Common myeloid progenitor, CD34-positive (primary cell): ENCODE data around the gene TWIST2.
A peak's percentile ranks its signal among the peaks of the same experiment; 100 is the strongest.

ENCODE experiments used
- CTCF ChIA-PET: fragments of 350-600 bp; sonication (Branson Sonifier 250); formaldehyde crosslinking; loops from one replicate; lab custom pipeline; 2021; ENCODE audit warnings: antibody characterized with exemption; lab: Charles Lee
- POLR2A ChIA-PET: fragments of 350-600 bp; sonication (Branson Sonifier 250); formaldehyde crosslinking; loops from one replicate; lab custom pipeline; 2021; ENCODE audit warnings: antibody characterized with exemption; lab: Charles Lee
- DNase-seq, 3 donors: peaks; one replicate each; pipeline versions ENCODE4 v3.0.0 to v3.0.0-alpha.2; 2013
- H3K27ac ChIP-seq, 2 experiments: 1 replicate in 1 of 2; 2 replicates in 1 of 2; pipeline ENCODE4 v1.7.0; 2013; ENCODE audit warnings: inconsistent platforms in 2 of 2, low read length in 2 of 2, mild to moderate bottlenecking in 2 of 2, low read depth in 1 of 2, moderate library complexity in 1 of 2; ENCODE audit not compliant: severe bottlenecking in 2 of 2, insufficient read depth in 1 of 2, poor library complexity in 1 of 2
- H3K27me3 ChIP-seq, 5 experiments: replicated peaks in 2 of 5; 1 replicate in 3 of 5; 2 replicates in 2 of 5; pipeline versions ENCODE4 v1.6.1 to v1.7.0; 2013; ENCODE audit warnings: low read length in 4 of 5, mild to moderate bottlenecking in 2 of 5, moderate library complexity in 2 of 5, inconsistent platforms in 1 of 5; ENCODE audit not compliant: insufficient read depth in 5 of 5, control insufficient read depth in 4 of 5
- H3K36me3 ChIP-seq, 4 experiments: 1 replicate in 2 of 4; 2 replicates in 2 of 4; pipeline versions ENCODE4 v1.6.1 to v1.7.0; 2013; ENCODE audit warnings: low read length in 3 of 4, control low read depth in 1 of 4, mild to moderate bottlenecking in 1 of 4; ENCODE audit not compliant: control insufficient read depth in 4 of 4, insufficient read depth in 4 of 4
- H3K4me1 ChIP-seq, 4 experiments: 1 replicate in 3 of 4; 2 replicates in 1 of 4; pipeline versions ENCODE4 v1.6.1 to v1.7.1; 2013; ENCODE audit warnings: low read length in 3 of 4, mild to moderate bottlenecking in 3 of 4, control low read depth in 1 of 4, inconsistent platforms in 1 of 4, moderate library complexity in 1 of 4; ENCODE audit not compliant: control insufficient read depth in 4 of 4, insufficient read depth in 4 of 4; ENCODE audit errors: control extremely low read depth in 1 of 4
- H3K4me3 ChIP-seq, 7 experiments: 1 replicate in 4 of 7; 2 replicates in 3 of 7; pipeline versions ENCODE4 v1.5.1 to v1.7.0; 2013; ENCODE audit warnings: mild to moderate bottlenecking in 7 of 7, low read length in 6 of 7, moderate library complexity in 6 of 7, inconsistent platforms in 2 of 7, low read depth in 2 of 7, control low read depth in 1 of 7; ENCODE audit not compliant: insufficient read depth in 4 of 7, control insufficient read depth in 1 of 7; ENCODE audit errors: extremely low read depth in 1 of 7
- H3K9me3 ChIP-seq, 5 experiments: 1 replicate in 4 of 5; 2 replicates in 1 of 5; pipeline versions ENCODE4 v1.6.1 to v1.7.1; 2013; ENCODE audit warnings: low read length in 4 of 5, mild to moderate bottlenecking in 2 of 5, inconsistent platforms in 1 of 5, low read depth in 1 of 5, moderate library complexity in 1 of 5; ENCODE audit not compliant: control insufficient read depth in 4 of 5, insufficient read depth in 2 of 5; ENCODE audit errors: control extremely low read depth in 1 of 5
- WGBS: methylation state at CpG from one replicate; pipeline ENCODE4 v1.1.5; 2013; ENCODE audit not compliant: insufficient coverage; 5-methylcytosine and 5-hydroxymethylcytosine counted together

Gene TWIST2

DNA sequence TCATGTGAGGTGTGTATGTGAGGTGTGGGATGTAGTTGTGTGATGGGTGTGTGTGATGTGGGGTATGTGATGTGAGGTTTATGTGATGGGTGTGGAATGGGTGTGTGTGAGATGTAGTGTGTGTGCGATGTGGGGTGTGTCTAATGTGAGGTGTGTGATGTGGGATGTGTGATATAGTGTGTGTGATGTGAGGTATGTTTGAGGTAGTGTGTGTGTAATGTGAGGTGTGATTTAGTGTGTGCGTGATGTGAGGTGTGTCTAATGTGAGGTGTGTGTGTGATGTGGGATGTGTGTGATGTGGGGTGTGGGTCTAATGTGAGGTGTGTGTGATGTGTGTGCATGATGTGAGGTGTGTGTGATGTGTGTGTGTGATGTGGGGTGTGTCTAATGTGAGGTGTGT, 55.3 kb downstream of the TWIST2 start:
- 95% methylated on average over 2 of the region's 2 CpGs for WGBS
- no peak for DNase-seq
- no peaks in the 10 kb centered on the region for H3K9me3 ChIP-seq
- H3K27ac ChIP-seq, result no peak overlapping the region
- peaks cover 0 to 23% (median 0%) of the 10 kb centered on the region in 5 experiments for H3K27me3 ChIP-seq
- POLR2A ChIA-PET, result no interaction called here
- H3K4me3 ChIP-seq, result no peak overlapping the region
- no peaks in the 10 kb centered on the region for H3K36me3 ChIP-seq
- CTCF ChIA-PET, result no interaction called here
- no peaks in the 10 kb centered on the region for H3K4me1 ChIP-seq

DNA sequence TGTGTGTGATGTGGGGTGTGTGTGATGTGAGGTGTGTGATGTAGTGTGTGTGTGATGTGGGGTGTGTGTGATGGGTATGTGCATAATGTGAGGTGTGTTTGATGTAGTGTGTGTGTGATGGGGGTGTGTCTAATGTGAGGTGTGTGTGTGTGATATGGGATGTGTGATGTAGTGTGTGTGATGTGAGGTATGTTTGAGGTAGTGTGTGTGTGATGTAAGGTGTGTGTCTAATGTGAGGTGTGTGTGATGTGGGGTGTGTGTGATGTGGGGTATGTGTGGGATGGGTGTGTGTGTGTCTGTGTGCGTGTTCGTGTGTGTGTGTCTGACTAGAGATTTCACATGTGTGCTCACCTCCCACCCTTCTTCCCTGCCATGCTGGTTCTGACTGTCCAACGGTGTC, 56.3 kb downstream of the TWIST2 start:
- Histone ChIP-seq H3K27ac (no peak overlapping the region), H3K4me1 (no peaks in the 10 kb centered on the region), H3K9me3 (no peaks in the 10 kb centered on the region), H3K27me3 (peaks cover 0 to 13% (median 0%) of the 10 kb centered on the region in 5 experiments), H3K36me3 (no peaks in the 10 kb centered on the region), H3K4me3 (no peak overlapping the region)
- WGBS, result 94% methylated on average over 3 of the region's 3 CpGs
- no peak for DNase-seq
- CTCF ChIA-PET, result no interaction called here
- POLR2A ChIA-PET, result no interaction called here

DNA sequence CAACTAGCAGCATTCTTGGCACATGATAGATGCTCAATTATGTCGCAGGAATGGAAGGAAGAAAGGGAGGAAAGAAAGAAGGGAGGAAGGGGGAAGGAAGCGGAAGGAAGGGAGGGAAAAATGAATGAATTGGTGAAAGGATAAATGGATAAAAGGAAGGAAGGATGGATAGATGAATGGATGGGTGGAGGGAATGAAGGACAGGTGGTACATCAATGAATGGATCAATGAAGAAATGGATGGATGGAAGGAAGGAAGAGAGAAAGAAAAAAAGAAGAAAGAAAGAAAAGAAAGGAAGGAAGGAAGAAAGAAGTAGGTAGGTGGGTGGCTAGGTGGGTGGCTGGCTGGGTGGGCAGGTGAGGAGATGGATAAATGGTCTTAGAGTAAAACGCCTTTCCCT, 56.8 kb downstream of the TWIST2 start:
- no peak for DNase-seq
- peaks cover 0 to 9% (median 0%) of the 10 kb centered on the region in 5 experiments for H3K27me3 ChIP-seq
- H3K27ac ChIP-seq, result no peak overlapping the region
- ChIA-PET CTCF (no interaction called here), POLR2A (no interaction called here)
- no peak overlapping the region for H3K4me3 ChIP-seq
- no peaks in the 10 kb centered on the region for H3K36me3 ChIP-seq
- no peaks in the 10 kb centered on the region for H3K9me3 ChIP-seq
- 83% methylated on average over 2 of the region's 3 CpGs for WGBS
- no peaks in the 10 kb centered on the region for H3K4me1 ChIP-seq

GRCh38 chr2:238905224-238905623, 57.3 kb downstream of the TWIST2 start:
- peaks cover 0 to 7% (median 0%) of the 10 kb centered on the region in 5 experiments for H3K27me3 ChIP-seq
- no peaks in the 10 kb centered on the region for H3K36me3 ChIP-seq
- H3K27ac ChIP-seq, result no peak overlapping the region
- DNase-seq, result no peak
- whole genome bisulfite sequencing, result 63% methylated on average over 13 of the region's 13 CpGs
- no peak overlapping the region for H3K4me3 ChIP-seq
- no peaks in the 10 kb centered on the region for H3K4me1 ChIP-seq
- no peaks in the 10 kb centered on the region for H3K9me3 ChIP-seq
- CTCF ChIA-PET, result no interaction called here
- POLR2A ChIA-PET, result no interaction called here

- Histone ChIP-seq H3K4me1 (no peaks in the 10 kb centered on the region), H3K27me3 (peaks cover 0 to 4% (median 0%) of the 10 kb centered on the region in 5 experiments), H3K36me3 (no peaks in the 10 kb centered on the region), H3K4me3 (no peak overlapping the region), H3K9me3 (no peaks in the 10 kb centered on the region), H3K27ac (no peak overlapping the region)
- ChIA-PET POLR2A (no interaction called here), CTCF (no interaction called here)
- DNase-seq, result peak in 1 of 3 donors; percentile 4
- WGBS, result 96% methylated on average over 16 of the region's 28 CpGs
These were observed 57.8 kb downstream of the TWIST2 start for GRCh38 chr2:238905644-238906043.

DNA sequence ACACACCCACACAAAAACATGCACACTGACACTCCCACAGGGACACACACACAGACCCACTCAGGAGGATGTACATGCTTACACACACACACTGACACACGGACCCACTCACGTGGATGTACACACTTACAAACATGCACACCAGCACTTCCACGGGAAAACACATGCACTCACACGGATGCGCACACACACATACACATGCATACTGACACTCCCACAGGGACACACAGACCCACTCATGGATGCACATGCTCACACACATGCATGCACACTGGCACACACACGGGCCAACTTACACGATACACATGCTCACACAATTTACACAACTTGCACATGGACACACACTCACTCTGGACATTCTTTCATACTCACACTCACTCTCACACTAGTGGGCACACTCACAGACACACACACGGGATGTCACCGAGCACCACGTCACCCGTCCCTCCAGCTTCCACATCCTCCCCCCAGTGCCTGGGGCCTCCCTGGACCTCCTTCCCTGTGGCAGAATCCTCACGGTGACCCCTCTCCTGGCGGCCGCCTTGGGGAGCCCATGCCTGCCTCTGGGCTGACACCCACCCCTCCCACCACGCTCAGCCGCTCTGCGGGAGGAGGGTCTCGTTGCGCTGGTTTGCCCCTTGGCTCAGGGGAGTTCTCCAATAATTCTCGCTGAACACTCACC, 58.5 kb downstream of the TWIST2 start:
- CTCF ChIA-PET, result interaction anchor here (0.6 kb wide), 1 partner anchor 87 kb away, joined by 3 read pairs; no protein-coding TSS in a partner anchor
- 94% methylated on average over 15 of the region's 20 CpGs for WGBS
- no peaks in the 10 kb centered on the region for H3K36me3 ChIP-seq
- H3K27me3 ChIP-seq, result peaks cover 0 to 4% (median 0%) of the 10 kb centered on the region in 5 experiments
- H3K4me1 ChIP-seq, result no peaks in the 10 kb centered on the region
- no peaks in the 10 kb centered on the region for H3K9me3 ChIP-seq
- H3K4me3 ChIP-seq, result no peak overlapping the region
- DNase-seq, result no peak
- H3K27ac ChIP-seq, result no peak overlapping the region
- POLR2A ChIA-PET, result no interaction called here

- Histone ChIP-seq H3K36me3 (no peaks in the 10 kb centered on the region), H3K27ac (no peak overlapping the region), H3K27me3 (peaks cover 0 to 4% (median 0%) of the 10 kb centered on the region in 5 experiments), H3K4me3 (no peak overlapping the region), H3K4me1 (no peaks in the 10 kb centered on the region), H3K9me3 (no peaks in the 10 kb centered on the region)
- CTCF ChIA-PET, result interaction anchor here (0.6 kb wide), 1 partner anchor 86 kb away, joined by 3 read pairs; no protein-coding TSS in a partner anchor
- POLR2A ChIA-PET, result no interaction called here
- no peak for DNase-seq
- 90% methylated on average over 22 of the region's 24 CpGs for WGBS
These were observed 59.2 kb downstream of the TWIST2 start for GRCh38 chr2:238906936-238907716.
